Ureter (tissue), 1 donor: ENCODE results near the gene CLEC4F. TPM values are rescaled to one million over a fixed set of nuclear protein-coding genes. Genes with fewer than 3 reads are reported as not detected.
"Not testable (repeated sequence)": the region's sequence is repeated elsewhere in the genome, so short reads cannot be mapped to it uniquely, and the experiment has no call there.

Experiments
- DNase-seq: peaks from one replicate; pipeline ENCODE4 v3.0.0-alpha.2; 2020; ENCODE audit warnings: low spot score
- total RNA-seq: library from RNA; stranded (reverse); gene quantifications from one replicate; pipeline ENCODE4 v1.2.4, GENCODE V29; 2023
- donor health status: DM: yes; HTN: yes; CAD: no.

The CLEC4F gene
- total RNA-seq, 1 donor from 2014 or later = 1.2 TPM

DNA sequence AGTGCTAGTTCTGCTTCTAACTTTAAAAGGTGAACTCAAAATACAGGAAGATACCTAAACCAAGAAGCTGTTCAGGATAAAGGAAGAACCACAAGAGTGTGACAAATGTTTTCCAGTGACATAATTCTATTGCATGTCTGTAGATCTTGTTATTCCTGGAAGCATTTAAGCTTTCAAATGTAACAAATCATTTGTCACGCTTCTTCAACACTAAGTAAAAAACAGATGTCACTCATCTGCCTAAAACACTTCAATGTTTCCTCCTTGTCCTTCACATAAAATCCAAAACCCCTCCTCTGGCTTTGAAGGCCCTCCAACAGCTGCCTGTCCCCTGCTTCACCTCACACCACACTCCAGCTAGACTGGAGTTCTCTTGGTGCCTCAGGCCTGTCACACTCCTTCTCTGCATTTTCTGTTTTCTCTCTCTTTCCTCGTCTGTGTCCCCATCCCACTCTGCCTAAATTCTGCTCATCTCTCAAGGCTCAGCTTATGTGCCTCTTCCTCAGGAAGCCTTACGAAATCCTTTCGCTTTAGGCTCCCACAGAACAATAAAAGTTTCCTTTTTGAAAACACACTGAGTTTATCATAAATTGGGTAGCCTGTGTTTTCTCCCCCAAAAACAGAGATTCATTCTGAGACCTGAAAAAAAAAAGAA is 6.4 kb upstream of the CLEC4F start:
- DNase-seq = no peak

DNA sequence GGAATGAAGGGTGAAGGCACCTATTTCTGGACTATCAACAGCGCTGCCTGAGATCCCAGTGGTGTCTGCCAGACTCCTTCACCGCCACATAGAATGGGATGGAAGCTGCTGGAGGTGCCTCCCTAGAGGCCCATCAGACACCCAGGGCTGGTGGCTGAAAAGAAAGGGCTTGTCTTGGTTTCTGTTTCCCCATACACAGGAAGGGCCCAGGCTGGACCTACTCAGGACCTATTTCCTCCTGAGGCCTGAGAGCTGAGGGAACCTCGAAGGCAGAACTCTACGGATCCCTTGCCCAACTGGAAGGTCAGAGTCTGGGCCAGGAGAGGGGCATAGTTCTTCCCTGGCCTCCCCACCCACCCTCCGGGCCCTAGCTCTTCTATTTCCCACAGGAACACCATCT is 2.9 kb upstream of the CLEC4F start:
- DNase-seq = no peak

DNA sequence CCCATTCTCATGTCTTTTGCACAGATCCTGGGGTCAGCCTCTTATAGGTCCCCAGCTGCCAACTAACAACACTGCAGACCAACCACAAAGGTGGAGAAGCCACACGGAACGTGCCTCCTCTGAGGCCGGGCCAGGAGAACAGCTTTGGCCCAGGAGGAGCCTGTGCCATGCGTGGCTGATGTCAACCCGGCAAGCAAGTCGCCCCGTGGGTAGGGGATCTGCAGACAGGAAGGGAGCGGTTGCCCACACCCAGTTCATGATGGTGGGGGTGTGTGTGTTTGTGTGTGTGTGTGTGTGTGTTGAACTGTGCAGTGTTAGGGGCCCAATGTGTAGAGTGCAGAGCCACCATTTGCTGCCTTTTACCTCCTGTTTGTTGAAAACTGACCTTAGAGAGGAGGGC is 2.4 kb upstream of the CLEC4F start:
- no peak for DNase-seq

DNA sequence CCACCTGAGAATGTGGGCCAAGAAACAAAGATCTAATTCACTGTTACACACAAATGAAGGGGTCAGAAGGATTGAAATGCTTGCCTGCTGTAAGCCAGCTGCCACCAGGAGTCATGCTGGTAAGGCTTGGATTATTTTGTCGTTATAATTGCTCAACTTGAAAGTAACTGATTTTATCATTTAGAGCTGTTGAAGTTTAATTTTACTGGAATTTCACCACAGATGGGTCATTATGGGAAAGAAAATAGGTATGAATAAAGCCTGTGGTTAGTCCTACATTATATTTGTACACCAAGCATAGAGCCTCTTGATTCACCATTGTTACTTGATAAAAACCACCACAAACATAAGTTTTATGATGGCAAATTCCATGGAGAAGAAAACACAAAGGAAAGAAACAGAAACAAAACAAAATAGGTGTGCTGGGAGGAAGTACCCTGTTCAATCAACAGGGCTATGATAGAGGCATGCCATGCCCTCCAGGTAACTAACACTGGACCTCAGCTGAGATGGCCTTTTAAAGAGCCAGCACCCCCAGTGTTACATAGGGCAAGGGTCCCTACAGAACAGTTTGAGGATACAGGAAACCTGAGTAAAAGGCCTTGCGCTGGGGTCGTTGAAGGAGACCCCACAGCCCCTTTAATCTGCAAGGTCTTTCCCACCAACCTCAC is 3.0 kb downstream of the CLEC4F start:
- no peak for DNase-seq

DNA sequence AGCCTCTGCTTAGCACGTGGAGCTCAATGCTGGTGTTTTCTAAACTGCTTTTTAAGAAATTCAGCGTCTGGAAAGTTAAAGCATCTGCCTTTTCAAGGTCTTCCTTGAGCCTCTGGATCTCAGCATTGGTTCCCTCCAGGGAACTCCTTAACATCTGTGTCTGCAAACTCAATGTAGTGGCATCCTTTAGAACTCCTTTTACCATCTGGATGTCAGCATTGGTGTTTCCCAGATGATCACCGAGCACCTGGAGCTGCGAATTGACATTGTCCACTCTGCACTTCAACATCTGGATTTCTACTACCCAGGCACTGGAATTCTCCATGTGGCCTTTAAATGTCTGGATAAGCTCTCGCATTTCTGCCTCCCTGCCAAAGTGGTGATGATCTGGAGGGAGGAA is 3.7 kb downstream of the CLEC4F start:
- DNase-seq = no peak

DNA sequence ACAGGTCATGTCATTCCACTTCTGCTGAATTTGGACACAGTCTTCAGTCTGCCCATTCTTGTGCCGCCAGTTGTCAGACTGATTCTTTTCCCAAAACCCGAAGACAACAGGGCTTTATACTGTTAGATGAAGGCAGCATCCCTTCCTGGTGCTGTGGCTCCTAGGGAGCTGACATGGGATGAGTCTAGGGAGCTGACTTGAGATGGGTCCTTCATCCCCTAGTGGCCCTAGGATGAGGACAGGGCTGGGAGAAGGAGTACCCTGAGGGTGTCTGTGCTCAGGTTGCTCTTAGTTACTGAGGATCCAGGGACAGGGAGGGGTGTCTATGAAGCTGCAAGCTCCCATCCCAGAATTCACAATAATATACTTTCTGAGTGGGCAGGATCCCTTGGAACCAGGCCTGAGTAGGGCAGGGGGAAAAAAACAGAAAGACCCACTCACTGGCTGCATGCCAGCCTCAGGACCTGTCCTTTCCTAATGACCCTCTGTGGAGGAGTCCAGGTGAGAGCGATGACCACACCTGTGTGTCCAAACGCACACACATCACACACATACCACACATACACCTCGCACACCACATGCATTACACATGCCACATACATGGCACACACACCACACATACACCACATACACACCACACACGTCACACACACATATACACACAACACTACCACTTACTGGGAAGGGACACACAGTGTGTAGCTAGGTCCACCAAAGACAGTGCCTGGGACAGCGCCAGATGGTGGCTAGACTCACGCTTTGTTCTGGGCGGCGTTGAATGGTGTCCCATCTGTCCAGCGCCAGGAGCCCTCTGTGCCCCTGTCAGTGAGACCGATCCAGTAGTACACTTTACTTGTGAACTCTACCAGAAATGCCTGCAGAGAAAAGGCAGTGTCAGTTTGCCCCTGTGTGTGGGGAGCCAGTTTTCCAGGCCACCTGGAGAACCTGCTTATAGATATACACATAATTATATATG is 11.1 kb downstream of the CLEC4F start:
- DNase-seq = no peak

DNA sequence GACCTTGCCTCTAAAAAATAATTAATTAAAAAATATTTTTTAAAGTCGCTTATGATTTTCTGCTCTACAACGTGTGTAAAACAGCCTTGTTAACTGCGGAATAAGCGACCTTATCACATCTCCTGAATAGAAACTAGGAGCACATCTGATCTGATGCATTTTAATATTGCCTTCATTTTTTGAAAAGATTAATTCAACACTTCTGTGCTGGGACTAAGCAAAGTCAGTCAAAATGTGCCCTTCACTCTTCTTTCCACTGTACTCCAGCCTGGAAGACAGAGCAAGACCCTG is 12.6 kb downstream of the CLEC4F start:
- no peak for DNase-seq

DNA sequence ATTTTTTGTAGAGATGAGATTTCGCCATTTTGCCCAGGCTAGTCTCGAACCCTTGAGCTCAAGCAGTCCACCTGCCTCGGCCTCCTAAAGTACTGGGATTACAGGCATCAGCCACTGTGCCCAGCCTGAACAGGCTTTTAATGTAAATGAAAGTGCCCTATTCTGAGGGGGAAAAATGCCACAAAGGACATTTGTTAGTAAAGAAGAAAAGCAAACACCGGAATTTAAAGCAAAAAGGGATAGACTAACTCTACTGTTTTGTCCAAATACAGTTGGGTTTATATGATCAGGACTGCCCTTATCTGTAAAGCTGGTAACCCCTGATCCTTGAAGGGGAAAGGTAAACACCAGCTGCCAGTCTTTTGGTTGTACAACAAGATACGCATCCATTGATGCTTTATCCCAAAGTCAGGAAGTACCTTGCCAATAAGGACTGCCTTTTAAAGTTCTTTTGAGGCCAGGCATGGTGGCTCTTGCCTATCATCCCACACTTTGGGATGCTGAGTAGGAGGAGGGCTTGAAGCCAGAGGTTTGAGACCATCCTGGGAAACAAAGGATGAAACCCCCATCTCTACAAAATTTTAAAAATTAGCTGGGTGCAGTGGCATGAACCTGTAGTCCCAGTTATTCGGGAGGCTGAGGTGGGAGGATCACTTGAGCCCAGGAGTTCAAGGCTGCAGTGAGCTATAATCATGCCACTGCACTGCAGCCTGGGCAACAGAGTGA is 13.1 kb downstream of the CLEC4F start:
- no peak for DNase-seq

DNA sequence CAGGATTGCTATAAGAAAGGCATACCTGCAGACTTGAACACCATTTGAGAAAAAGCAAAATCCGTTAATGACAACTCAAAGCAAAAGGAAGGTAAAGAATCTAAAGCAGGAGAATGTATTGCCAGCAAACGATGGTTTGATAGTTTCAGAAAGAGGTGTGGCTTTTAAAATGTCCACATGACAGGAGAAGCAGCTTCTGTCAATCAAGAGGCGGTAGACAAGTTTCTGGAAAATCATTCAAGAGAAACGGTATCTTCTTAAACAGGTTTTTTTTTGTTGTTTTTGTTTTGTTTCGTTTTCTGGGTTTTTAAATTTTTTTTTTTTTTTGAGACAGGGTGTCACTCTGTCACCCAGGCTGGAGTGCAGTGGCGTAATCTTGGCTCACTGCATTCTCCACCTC is 13.8 kb downstream of the CLEC4F start:
- DNase-seq = no peak

DNA sequence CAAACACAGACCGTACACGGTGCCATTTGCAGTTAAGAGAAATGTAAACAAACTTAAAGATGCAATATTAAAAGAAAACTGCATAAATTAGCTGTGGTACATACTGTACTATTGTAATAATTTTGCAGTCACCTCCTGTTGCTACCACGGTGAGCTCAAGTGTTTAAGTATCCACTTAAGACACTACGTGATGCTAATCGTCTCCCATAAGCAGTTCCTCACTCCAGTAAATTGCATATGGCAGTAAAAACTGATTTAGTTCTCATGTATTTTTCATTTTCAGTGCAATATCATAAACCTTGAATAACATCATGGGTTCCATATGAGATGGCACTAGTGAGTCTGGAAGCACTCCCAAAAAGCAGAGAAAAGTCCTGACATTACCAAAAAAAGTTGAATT is 14.4 kb downstream of the CLEC4F start:
- no peak for DNase-seq

DNA sequence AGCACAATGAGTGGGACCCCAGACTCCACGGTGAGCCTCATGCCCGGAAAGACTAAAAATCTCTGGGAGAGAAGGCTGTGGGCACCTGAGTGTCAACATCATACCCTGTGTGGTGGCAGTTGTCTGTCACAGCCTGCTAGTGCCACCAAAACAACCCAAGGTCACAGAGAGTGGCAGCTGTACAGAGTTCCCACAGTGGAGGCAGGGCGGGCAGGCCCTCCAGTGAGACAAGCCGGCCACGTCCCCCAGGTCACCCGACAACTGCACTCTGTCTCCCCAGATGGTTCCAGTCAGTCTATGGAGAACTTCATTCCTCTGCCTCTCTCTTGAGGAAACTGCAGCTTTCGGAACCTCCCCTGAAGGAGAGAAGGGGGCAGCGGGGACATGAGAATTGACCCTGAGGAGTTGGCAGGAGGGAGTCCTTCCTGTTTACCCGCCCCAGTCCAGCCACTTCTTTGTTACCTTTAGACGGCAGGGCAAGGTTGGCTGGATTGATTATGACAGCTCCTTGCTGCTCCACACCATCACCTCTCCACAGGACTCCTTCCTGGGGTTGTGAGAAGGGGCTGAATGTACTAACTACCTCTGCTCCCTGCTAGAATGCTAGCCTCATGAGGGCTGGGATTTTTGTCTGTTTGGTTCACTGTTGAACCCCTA is 18.7 kb downstream of the CLEC4F start:
- DNase-seq = no peak

DNA sequence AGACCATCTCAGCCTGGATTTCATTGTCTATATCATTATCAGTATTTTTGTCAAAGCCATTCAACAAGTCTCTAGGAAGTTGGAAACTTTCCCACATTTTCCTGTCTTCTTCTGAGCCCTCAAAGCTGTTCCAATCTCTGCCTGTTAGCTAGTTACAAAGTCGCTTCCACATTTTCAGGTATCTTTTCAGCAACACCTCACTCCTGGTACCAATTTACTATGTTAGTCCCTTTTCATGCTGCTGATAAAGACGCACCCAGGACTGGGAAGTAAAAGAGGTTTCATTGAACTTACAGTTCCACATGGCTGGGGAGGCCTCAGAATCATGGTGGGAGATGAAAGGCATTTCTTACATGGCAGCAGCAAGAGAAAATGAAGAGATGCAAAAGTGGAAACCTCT is 20.7 kb downstream of the CLEC4F start:
- no peak for DNase-seq

DNA sequence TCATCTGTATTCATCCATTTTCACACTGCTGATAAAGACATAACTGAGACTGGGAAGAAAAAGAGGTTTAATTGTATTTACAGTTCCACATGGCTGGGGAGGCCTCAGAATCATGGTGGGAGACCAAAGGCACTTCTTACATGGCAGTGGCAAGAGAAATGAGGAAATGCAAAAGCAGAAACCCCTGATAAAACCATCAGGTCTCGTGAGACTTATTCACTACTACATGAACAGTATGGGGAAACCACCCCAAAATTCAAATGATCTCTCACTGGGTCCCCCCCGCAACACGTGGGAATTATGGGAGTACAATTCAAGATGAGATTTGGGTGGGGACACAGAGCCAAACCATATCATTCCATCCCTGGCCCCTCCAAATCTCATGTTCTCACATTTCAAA is 22.4 kb downstream of the CLEC4F start:
- DNase-seq = not testable (repeated sequence)

DNA sequence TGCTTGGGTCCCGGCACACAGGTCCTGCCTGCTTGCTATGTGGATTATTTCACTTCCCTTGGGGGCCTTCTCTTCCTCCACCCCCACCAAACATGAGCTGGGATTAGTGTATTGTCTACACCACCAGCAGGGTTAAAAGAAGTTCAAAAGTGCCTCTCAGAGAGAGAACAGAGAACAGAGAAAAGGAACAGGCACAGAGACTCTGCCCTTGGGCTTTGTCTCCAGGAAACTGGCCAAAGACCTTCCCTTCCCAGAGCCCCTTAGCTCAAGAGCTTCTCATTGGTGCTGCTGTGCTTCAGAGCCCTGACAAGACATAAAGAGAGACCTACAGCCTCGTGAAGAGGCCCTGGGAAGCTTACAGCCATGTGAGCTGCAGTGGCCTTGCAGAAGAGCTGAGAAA is 22.9 kb downstream of the CLEC4F start:
- no peak for DNase-seq

DNA sequence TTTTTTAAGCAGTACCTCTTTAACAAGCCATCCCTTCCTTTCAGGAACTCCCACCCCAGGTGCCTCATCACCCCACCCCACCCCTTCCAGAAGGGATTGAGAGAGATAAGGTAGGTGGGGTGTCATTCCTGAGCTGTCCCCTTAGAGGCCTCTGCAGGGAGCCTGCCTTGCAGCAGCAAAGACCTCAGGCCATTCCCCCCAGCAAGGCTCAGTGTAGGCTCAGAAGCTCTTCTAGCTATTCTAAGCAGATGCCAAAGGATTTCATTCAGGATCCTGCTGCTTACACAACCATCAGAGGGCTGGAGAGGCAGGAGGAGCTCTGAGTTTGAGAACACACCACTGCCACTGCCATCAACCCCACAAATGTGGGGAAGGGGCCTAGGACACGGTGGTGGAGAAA is 24.1 kb downstream of the CLEC4F start:
- DNase-seq = no peak

DNA sequence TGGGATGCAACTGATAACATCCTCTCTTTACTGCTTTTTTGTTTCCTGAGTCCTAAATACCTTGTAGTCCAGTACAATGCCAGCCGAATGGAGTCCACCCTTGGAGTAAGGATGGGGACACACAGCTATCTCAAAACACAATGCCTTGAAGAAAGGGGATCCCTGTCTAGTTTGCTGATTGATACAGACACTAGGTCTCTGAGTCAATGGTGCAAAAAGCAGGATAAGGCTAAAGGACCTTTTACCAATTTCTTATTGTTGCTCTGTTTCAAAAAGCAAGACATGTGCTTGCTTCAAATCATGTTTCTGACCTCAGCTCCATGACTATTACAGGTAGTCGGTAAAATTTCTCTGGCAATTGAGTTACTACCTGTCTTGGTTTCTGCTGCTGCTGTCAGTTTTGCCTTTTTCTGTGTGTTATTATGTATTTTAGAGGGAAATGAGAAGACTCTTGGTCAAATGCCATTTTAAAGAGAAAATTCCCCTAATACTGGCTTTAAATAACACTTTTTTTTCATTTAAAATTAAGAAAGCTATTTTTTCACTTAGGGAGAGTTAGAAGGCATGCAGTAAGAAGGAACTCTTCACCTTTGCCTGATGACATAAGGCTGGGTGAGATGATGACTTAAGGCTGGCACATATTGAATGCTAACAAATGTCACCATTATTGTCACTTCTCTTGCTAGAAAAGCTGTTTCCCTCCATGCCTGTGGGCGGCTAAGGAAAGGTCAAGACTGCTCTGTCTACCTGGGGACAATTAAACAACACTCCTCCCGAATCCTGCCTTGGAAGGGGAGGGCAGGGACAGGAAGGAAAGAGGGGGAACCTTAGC is 25.0 kb downstream of the CLEC4F start:
- no peak for DNase-seq

DNA sequence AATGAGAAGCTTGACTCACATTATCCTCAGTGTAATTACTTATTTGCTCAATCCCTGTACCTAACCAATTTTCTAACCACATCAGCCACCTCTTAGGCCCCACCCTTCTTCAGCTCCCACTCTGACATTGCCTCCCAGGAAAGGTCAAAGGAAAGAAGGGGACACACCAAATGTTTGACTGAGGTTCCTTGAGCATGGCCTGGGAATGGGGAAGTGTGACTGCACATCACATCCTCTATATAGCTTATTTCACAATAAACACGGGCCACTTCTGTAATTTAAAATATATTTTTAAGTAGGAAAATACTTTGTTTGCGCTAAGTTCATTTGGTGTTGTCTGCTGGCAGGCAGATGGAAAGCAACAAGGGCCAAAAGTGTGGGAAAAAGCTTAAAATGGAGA is 26.9 kb downstream of the CLEC4F start:
- no peak for DNase-seq

DNA sequence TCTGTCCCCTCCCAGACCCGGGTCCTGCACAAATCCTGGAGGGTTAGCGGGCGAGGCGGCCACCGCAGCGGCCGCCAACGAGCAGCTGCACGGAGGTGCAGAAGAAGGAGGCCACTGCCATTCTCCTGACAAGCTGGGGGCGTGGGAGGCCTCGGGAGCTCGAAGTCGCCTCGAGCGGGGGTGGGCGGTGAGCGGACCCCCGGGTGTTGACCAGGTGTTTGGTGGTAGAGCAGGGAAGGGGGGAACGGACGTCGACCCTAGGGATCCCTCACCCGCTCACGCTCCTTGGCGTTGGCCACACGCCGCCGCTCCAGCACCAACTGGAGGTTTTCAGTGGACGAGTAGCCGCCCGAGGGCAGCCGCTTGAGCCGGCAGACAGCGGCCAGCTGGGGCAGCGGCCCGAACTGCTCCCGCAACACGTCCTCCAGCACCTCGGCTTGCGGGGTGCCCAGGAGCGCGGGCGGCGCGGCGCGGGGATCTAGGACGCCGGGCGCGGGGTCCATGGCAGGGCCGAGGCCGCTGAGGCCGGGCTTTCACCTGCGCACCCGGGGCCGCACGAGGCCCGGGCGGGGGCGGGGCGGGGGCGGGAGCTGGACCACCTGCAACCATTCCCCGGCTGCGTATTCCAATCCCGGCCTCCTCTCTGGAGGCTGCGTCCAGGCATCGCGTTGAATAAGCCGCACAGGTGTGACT is 30.1 kb downstream of the CLEC4F start, which contains the start of gene FIGLA:
Gene FIGLA (minus strand): TSS at position 508 of the 693 bp plus-strand sequence. CDS start 5 bp downstream, at position 503.
- DNase-seq = no peak

DNA sequence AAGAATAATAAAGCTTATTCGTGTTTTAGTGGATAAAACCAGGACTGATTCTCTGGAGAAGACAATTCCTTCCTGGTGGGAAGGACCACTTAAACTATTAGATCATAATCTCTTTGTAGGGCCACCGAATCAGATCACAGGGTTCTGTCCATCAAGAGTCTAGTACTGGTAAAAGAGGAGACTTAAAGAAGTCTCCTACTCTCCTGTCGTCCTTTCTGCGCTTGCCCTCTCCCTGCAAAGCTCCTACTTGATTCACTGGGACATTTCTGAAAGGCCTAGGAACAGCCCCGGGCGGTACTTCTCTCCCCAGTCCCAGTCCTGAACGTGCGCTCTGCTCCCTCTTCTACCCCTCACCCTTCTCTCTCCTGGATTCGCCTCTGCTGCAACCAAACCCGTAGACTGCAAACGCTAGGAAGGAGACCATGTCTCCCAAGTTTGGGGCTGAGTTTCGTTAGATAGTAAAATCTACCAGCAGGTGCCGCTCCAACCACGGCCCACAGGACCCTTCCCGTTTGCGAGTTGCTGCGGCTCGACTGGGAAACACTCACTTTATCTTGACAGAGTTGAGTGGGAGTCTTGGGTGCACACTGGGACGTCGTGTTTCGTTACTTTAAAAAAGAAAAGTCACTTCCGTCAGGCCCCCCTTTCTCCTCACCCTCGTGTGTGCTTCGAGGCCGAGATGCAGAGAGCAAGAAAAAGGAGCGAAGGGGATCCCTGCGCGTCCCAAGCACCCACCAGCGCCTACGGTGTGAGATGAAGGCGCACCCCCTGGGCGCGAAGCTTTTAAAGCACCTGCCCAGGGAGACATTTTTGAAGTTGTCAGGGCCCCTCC is 30.9 kb downstream of the CLEC4F start:
- DNase-seq = peak; percentile 62
